Stimulated activated CD8-positive, alpha-beta memory T cell treated with anti-CD3 and anti-CD28 coated beads, Interleukin-15, amount 100 ng/mL, for 48 hours (primary cell): ENCODE measurements around the gene RAD18.

ENCODE experiments used
- DNase-seq, 2 donors: peaks; one replicate each; pipeline ENCODE4 v3.0.0-alpha.2; 2020; ENCODE audit warnings: low read depth in 2 of 2

The RAD18 gene

GRCh38 chr3:8964436-8965370 lies 1.4 kb upstream of the RAD18 start:
- no peak for DNase-seq

DNA sequence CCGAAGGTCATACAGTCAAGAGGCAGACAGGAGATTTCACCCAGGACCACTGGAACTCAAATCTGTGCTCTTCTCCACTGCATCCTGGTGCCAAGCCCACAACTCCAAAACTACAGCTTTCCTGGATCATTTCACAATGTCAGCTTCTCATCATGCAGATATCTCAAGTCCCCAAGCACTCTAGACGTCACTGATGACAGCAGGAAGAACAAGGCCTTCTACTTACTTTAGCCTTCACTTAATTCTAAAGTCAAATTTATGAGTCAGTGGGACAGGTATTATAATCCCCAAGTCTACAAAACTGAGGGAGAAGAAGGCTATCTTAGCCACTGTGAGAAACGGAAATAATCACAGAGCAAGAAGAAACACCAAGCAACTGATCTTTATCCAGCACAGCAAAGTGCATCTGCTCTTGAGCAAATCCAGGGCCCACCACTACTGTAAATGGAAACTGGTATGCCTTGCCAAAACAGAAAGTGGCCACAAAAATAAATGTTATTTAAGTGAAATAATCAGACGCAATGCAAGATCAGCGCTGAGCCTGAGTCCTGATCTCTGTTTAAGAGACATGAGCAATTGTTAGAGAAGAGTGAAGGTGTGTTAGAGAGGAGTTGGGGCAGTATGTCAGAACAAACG lies 928 bp downstream of the RAD18 start:
- DNase-seq: no peak

DNA sequence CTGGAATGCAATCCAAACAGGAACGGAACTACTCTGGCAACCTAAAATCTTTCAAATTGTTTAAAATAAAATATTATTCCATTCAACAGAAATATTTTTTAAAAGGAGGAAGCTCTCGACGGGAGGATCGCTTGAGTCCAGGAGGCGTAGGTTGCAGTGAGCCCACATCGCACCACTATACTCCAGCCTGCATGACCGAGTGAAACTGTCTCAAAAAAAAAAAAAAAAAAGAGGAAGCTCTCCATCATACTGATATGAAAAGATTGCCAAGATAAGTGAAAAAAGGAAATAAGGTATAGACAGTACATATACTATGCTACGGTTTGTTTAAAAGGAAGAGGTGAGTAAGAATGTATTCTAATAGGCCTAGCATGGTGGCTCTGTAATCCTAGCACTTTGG lies 3.6 kb downstream of the RAD18 start:
- DNase-seq: no peak

- DNase-seq: no peak
Measured at GRCh38 chr3:8954938-8955763, 8.1 kb downstream of the RAD18 start.

DNA sequence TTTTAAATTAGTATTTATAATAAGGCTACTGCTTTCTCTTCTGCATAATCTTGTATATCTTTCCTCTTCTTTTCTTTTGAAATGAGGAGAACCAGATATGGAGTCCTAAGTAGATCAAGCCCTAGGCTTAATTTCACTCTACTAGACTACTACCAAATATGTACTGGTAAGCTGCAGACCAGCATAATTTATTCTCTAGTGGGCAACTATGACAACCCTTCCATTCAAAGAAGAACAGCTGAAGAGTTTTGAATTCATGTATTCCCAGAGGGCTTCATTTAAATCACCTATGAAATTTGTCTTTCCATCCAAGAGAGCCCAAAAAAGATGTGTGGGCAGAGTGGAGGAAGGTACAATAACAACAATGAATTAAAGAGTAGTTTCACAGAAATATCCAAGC lies 10.0 kb downstream of the RAD18 start:
- no peak for DNase-seq

- DNase-seq: no peak
Measured at GRCh38 chr3:8952130-8952529, 11.1 kb downstream of the RAD18 start.

- DNase-seq: no peak
Measured at GRCh38 chr3:8945890-8946600, 17.2 kb downstream of the RAD18 start.

GRCh38 chr3:8942746-8943488 lies 20.4 kb downstream of the RAD18 start:
- no peak for DNase-seq

DNA sequence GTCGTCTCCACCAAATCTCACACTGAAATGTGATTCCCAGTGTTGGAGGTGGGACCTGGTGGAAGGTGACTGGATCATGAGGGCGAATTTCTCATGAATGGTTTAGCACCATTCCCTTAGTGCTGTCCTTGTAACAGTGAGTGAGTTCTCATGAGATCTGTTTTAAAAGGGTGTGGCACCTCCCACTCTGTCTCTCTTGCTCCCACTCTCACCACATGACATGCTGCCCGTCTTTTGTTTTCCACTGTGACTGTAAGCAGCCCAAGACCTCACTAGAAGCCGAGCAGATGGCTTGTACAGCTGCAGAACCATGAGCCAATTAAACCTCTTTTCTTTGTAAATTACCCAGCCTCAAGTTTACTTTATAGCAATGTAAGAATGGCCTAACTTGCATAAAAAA lies 21.2 kb downstream of the RAD18 start:
- no peak for DNase-seq

DNA sequence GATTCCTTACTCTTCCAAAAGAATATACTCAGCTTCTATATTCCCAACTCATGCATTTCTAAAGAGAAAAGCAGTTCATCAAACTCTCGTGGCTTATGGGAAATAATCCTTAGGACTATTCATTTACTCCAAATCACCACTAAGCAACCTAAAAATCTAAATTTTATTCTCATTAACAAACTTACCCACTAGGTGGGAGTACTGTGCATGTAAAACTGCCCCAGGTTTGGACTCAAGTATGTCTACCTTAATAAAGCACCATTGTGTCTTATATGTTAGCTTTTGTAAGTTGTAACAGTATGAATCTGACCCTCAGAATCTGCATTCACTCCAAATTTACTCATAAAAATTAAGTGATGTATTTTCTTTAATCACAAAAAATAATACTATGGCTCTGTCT lies 25.3 kb downstream of the RAD18 start:
- DNase-seq: no peak

GRCh38 chr3:8937064-8938020 lies 25.9 kb downstream of the RAD18 start:
- DNase-seq: no peak

DNA sequence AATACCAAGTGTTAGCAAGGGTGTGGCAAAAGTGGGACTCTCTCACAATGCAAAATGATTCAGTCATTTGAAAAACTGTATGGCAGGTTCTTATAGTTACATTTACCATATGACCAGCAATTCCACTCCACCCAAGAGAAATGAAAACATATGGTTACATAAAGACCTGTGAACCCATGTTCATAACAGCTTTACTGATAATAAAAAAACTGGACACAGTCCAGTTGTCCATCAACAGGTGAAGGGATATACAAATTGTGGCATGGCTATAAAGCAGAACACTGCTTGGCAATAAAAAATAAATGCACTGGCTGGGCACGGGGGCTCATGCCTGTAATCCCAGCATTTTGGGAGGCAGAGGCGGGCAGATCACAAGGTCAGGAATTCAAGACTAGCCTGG lies 30.8 kb downstream of the RAD18 start:
- DNase-seq: no peak

DNA sequence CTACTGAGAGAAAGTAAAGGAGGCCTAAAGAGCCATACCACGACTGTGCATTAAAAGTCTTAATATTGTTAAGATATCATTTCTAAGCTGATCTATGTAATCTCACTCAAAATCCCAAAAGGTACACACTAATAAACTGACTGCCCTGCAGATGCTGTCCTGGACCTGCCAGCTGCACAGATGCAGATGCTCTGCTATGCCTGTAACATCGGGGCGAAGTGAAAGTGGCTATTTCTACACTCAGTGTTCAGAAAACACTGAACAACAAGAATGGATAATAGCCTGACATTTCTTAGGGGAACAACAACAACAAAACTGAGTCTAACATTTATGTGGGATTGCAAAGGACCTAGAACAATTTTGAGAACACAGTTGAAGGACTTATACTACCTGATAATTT lies 31.9 kb downstream of the RAD18 start:
- no peak for DNase-seq

GRCh38 chr3:8929860-8930259 lies 33.4 kb downstream of the RAD18 start:
- DNase-seq: no peak

DNA sequence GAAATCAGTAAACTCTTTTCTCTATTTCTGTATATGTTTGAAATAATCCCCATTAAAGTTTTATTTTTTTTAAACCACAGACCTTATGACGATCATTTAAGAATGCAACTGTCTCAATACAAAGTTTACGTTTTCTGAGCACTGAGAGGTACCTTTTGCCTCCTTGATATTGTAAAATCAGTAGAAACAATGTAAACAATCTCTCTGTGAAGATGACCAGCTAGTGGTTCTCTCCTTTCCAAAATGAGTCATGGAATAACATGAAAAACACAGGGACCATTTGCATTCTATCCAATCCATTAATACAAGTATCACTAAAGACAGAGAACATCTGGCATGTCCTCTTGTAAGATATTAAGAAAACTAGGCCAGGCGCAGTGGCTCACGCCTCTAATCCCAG lies 48.8 kb downstream of the RAD18 start:
- no peak for DNase-seq

DNA sequence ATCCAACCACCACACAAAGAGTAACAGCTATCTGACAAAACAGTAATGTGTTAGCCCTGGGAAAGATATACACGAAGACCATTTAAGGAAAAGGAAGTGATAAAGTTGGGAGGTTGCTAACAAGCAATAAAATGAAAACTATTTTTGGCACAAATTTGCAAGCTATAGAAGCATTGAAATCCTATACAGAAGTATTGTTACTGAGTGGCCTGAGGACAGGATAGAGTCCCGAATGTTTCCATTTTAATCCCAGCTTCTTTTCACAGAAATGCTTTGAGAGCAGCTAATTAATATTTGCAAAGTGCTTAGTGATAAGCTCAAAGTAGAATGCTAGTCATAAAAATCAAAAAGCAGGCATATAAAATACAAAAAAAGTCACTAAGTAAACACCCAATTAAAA lies 51.5 kb downstream of the RAD18 start:
- no peak for DNase-seq

- no peak for DNase-seq
Measured at GRCh38 chr3:8909160-8909559, 54.1 kb downstream of the RAD18 start.

GRCh38 chr3:8903191-8903590 lies 60.1 kb downstream of the RAD18 start:
- DNase-seq: no peak

DNA sequence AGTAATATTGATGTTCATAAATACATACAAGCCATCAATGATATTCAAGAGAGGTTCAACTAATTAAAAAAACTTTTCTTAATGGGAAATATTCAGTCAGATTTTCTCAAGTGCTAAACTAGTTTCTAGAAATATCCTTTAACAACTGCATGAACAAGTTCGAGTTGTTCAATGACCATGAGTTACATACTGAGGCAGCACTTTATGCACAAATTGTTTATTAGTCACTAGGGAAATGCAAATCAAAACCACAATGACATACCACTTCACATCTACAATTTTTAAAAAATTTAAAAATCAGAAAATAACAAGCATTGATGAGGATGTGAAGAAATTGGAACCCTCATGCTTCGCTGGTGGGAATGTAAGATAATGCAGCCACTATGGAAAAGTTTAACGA lies 62.4 kb downstream of the RAD18 start:
- DNase-seq: no peak

DNA sequence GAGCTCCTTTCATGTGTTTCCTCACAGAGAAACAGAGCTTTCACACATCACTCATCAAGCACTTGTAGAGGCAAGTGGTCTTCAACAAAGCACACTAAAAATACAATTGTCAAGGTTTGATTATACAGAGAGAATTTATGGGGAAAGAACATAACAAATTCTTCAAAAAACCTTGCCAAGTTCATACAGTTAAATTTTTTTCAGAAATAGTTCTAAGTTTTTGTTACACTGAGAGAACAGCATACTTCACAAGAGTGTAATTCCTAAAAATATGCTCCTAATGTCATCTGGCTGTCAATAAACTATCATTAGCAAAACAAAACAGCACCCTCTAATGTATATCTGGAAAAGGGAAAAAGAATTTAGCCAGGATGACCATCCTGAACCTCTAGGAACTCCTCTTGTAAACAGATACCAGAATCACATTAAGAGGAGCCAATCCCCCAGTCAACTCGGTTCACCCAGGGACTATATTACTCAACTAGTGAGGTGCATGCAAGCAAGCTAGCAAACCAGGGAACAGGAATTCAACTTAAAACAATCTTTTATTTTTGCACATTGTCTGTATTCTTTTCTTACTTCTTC lies 63.3 kb downstream of the RAD18 start:
- DNase-seq: no peak
